ENCODE measurements around the gene PLK3. TPM values are rescaled to one million over a fixed set of nuclear protein-coding genes. Genes with fewer than 3 reads are reported as not detected.
A peak's percentile ranks its signal among the peaks of the same experiment; 100 is the strongest.

Gene PLK3
- total and polyA plus RNA-seq, 8 donors = 8.1 to 47.2 (median 13.1) TPM

DNA sequence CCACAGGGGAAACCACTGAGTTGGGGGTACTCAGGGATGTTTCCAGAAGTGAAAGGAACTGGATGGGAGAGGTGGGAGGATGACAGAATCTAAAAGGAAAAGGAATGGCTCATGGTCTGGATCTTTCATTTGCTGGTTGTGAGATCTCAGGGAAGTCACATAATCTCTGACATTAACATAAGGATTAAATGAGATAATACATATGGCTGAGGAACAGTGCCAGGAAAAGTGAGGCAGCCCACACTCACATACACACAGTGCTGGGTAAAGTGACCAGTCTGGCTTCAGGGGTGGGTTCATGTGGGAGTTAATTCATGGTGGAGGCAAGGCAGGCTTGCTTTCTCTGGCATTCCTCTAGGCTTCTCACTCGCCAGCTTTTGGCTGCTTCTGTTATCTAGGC is 46.8 kb downstream of the PLK3 start:
- Histone ChIP-seq H3K36me3 (peaks cover 0 to 7% of the 10 kb centered on the region in 2 donors), H3K27me3 (peaks cover 0 to 22% of the 10 kb centered on the region in 2 donors), H3K9me3 (no peaks in the 10 kb centered on the region), H3K4me3 (no peak overlapping the region), H3K27ac (no peak overlapping the region), H3K4me1 (peaks cover 4 to 10% of the 10 kb centered on the region in 2 donors)
- TF ChIP-seq, protein P1, sequence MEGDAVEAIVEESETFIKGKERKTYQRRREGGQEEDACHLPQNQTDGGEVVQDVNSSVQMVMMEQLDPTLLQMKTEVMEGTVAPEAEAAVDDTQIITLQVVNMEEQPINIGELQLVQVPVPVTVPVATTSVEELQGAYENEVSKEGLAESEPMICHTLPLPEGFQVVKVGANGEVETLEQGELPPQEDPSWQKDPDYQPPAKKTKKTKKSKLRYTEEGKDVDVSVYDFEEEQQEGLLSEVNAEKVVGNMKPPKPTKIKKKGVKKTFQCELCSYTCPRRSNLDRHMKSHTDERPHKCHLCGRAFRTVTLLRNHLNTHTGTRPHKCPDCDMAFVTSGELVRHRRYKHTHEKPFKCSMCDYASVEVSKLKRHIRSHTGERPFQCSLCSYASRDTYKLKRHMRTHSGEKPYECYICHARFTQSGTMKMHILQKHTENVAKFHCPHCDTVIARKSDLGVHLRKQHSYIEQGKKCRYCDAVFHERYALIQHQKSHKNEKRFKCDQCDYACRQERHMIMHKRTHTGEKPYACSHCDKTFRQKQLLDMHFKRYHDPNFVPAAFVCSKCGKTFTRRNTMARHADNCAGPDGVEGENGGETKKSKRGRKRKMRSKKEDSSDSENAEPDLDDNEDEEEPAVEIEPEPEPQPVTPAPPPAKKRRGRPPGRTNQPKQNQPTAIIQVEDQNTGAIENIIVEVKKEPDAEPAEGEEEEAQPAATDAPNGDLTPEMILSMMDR (IDR thresholded peaks at IDR 0.05) = no peak
- intact Hi-C loops (cut with DNase I) = no loop called here
- DNase-seq = no peak
- no peak for ATAC-seq

DNA sequence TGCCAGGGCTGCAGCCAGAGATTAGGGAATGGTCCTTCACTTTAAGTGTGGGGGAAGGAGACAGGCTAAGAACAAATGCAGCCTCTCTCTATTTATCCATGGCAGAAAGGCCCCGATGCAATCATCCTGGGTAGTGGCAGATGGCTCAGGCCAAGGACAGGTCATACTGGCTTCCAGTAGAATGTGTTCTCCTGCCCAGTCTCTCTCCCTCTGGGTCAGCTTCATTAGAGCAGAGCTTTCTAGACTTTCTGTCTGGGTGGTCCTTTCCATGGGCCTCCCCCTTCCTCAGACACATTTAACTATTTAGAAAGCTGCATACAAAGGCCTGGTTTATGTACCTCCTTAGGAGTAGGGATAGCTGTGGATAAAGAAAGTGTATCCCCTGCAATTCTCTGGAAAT is 47.7 kb downstream of the PLK3 start:
- Histone ChIP-seq H3K36me3 (peaks cover 0 to 7% of the 10 kb centered on the region in 2 donors), H3K27me3 (peaks cover 0 to 13% of the 10 kb centered on the region in 2 donors), H3K4me1 (peaks cover 4 to 7% of the 10 kb centered on the region in 2 donors), H3K9me3 (no peaks in the 10 kb centered on the region), H3K4me3 (no peak overlapping the region), H3K27ac (no peak overlapping the region)
- no peak for DNase-seq
- intact Hi-C loops (cut with DNase I) = no loop called here
- TF ChIP-seq, protein P1 (IDR thresholded peaks at IDR 0.05) = no peak
- ATAC-seq = no peak

DNA sequence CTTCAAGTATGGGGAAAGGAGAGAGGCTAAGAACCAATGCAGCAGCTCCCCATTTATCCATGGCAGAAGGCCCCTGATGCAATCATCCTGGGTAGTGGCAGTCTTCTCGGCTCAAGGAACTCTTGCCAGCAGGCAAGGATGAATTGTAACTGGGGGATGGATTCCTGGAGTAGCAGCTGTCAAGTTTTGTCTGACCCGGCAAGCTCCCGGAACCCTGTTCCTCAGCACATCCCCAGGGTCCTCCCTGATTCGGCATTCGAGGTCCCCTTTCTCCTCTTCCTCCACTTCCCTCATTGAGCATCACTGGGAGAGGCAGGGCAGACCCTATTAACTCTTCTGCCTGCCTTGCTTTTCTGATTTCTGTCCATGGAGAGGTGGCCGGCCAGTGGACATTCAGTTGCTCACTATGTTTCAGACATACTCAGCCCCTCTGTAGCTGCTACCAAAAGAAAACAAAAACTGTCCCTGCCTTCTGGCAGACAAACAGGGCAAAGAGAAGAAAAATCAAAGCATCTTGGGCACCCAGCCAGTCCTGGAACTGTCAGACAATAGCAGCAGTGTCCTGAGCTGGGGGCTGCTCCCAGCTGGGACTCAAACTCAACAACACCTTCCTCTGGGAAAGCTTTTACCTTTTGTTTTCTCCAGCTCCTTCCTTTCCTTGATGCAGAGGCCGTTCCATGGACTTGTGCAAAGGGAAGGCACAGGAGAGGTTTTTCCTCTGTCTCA is 48.4 kb downstream of the PLK3 start:
- intact Hi-C loops (cut with DNase I) = no loop called here
- Histone ChIP-seq H3K27me3 (peaks cover 0 to 5% of the 10 kb centered on the region in 2 donors), H3K9me3 (no peaks in the 10 kb centered on the region), H3K4me3 (no peak overlapping the region), H3K27ac (no peak overlapping the region), H3K36me3 (peaks cover 0 to 7% of the 10 kb centered on the region in 2 donors), H3K4me1 (no peaks in the 10 kb centered on the region)
- no peak for ATAC-seq
- peak in 1 of 4 donors; percentile 34 for DNase-seq
- TF ChIP-seq, protein P1 (IDR thresholded peaks at IDR 0.05) = no peak

GRCh38 chr1:44849575-44850132 is 49.5 kb downstream of the PLK3 start:
- Histone ChIP-seq H3K27me3 (no peaks in the 10 kb centered on the region), H3K36me3 (peaks cover 0 to 7% of the 10 kb centered on the region in 2 donors), H3K27ac (no peak overlapping the region), H3K4me3 (no peak overlapping the region), H3K9me3 (no peaks in the 10 kb centered on the region), H3K4me1 (no peaks in the 10 kb centered on the region)
- ATAC-seq (no peak), DNase-seq (no peak)
- TF ChIP-seq, protein P1 (IDR thresholded peaks at IDR 0.05) = no peak
- intact Hi-C loops (cut with DNase I) = loop anchor here in 1 of 2 donors (10.0 kb wide), 1 partner anchor 65 kb away; the partner anchor contains the start of gene BEST4

DNA sequence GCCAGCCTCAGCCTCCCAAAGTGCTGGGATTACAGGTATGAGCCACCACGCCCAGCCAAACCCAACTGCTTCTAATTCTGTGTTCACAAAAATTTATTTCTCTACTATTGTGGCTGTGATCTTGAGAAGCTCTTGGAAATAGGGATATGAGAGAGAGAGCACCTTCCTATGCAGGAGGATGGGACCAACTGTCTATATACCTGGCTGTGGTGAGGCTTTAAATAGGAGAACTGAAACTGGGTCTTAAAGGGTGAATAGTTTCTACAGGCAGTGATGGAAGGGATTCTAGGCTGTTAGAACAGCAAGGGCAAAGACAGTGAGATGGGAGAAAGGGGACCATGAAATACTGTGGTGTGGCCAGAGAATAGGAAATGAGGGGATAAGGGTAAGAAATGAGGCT is 51.1 kb downstream of the PLK3 start:
- intact Hi-C loops (cut with DNase I) = loop anchor here in 1 of 2 donors (10.0 kb wide), 1 partner anchor 67 kb away; the partner anchor contains the start of gene BEST4
- ATAC-seq (no peak), DNase-seq (no peak)
- Histone ChIP-seq H3K36me3 (peaks cover 0 to 16% of the 10 kb centered on the region in 2 donors), H3K9me3 (no peaks in the 10 kb centered on the region), H3K27ac (no peak overlapping the region), H3K27me3 (no peaks in the 10 kb centered on the region), H3K4me3 (no peak overlapping the region), H3K4me1 (no peaks in the 10 kb centered on the region)
- TF ChIP-seq, protein P1 (IDR thresholded peaks at IDR 0.05) = no peak
